ENCODE results near the gene POLR1A. TPM values are rescaled to one million over a fixed set of nuclear protein-coding genes. Genes with fewer than 3 reads are reported as not detected.

Gene POLR1A
- total RNA-seq, 2 experiments from 2014 or later: 13.1 to 13.4 TPM

GRCh38 chr2:86079981-86080911 is 25.4 kb downstream of the POLR1A start:
- H3K4me3 Mint-ChIP-seq: peak overlapping the region; percentile 31
- ChIA-PET CTCF (interaction anchor here (0.5 to 4.7 kb wide), 21 partner anchors 8 to 443 kb away, joined by 3 to 94 read pairs (median 4); partner anchors contain the start of genes POLR1A, PTCD3 and ST3GAL5), POLR2A (interaction anchor here (0.6 to 4.6 kb wide), 5 partner anchors 44 to 970 kb away, joined by 3 to 27 read pairs (median 5); partner anchors contain the start of gene ST3GAL5)
- Histone ChIP-seq H3K36me3 (ENCODE audit: insufficient read depth, low read length) (peaks cover 40% of the 10 kb centered on the region), H3K27ac (ENCODE audit: low read depth in 1 of 2, low read length in 2 of 2) (peak overlapping the region; percentile 16 to 56), H3K4me3 (ENCODE audit: low read length) (no peak overlapping the region), H3K4me1 (ENCODE audit: insufficient read depth, low read length) (peaks cover 26% of the 10 kb centered on the region), H3K27me3 (ENCODE audit: control insufficient read depth in 1 of 2, insufficient read depth in 2 of 2, low read length in 2 of 2) (no peaks in the 10 kb centered on the region), H3K9me3 (ENCODE audit: control insufficient read depth in 1 of 2, insufficient read depth in 1 of 2, low read length in 2 of 2) (no peaks in the 10 kb centered on the region)
- peak; percentile 81 for ATAC-seq (ENCODE audit: poor library complexity)
- intact Hi-C loops (cut with DNase I, micrococcal nuclease): loop anchor here (1.0 to 5.0 kb wide), 8 partner anchors 43 to 351 kb away; partner anchors contain the start of gene ATOH8 (in 1 of the 2)
- H3K4me1 Mint-ChIP-seq (ENCODE audit: low read depth): peaks cover 26% of the 10 kb centered on the region
- TF ChIP-seq CTCF (IDR thresholded peaks at IDR 0.05): peak; percentile 78
- H3K9me3 Mint-ChIP-seq: no peaks in the 10 kb centered on the region
- H3K36me3 Mint-ChIP-seq (ENCODE audit: low read depth): peaks cover 67% of the 10 kb centered on the region
- no peaks in the 10 kb centered on the region for H3K27me3 Mint-ChIP-seq
- DNase-seq: peak; percentile 73 to 90 (median 82)
- peak overlapping the region; percentile 87 for H3K27ac Mint-ChIP-seq

- Histone ChIP-seq H3K4me3 (ENCODE audit: low read length) (no peak overlapping the region), H3K27ac (ENCODE audit: low read depth in 1 of 2, low read length in 2 of 2) (no peak overlapping the region), H3K4me1 (ENCODE audit: insufficient read depth, low read length) (peaks cover 26% of the 10 kb centered on the region), H3K27me3 (ENCODE audit: control insufficient read depth in 1 of 2, insufficient read depth in 2 of 2, low read length in 2 of 2) (no peaks in the 10 kb centered on the region), H3K36me3 (ENCODE audit: insufficient read depth, low read length) (peaks cover 46% of the 10 kb centered on the region), H3K9me3 (ENCODE audit: control insufficient read depth in 1 of 2, insufficient read depth in 1 of 2, low read length in 2 of 2) (no peaks in the 10 kb centered on the region)
- CTCF ChIA-PET: interaction anchor here (0.8 to 4.7 kb wide), 19 partner anchors 9 to 442 kb away, joined by 3 to 94 read pairs (median 5); partner anchors contain the start of genes POLR1A, PTCD3 and ST3GAL5
- peaks cover 73% of the 10 kb centered on the region for H3K36me3 Mint-ChIP-seq (ENCODE audit: low read depth)
- H3K27ac Mint-ChIP-seq: peak overlapping the region; percentile 64
- H3K9me3 Mint-ChIP-seq: no peaks in the 10 kb centered on the region
- TF ChIP-seq CTCF (IDR thresholded peaks at IDR 0.05): peak; percentile 72
- intact Hi-C loops (cut with DNase I, micrococcal nuclease): loop anchor here (1.0 to 5.0 kb wide), 5 partner anchors 52 to 350 kb away; partner anchors contain the start of gene ATOH8 (in 1 of the 2)
- no peaks in the 10 kb centered on the region for H3K27me3 Mint-ChIP-seq
- ATAC-seq (ENCODE audit: poor library complexity) (peak; percentile 47), DNase-seq (peak in 10 of 14 experiments; percentile 15 to 76 (median 31))
- POLR2A ChIA-PET: interaction anchor here (0.9 to 4.6 kb wide), 3 partner anchors 45 to 252 kb away, joined by 3 to 27 read pairs (median 4); partner anchors contain the start of gene ST3GAL5
- peak overlapping the region; percentile 30 for H3K4me3 Mint-ChIP-seq
- peaks cover 26% of the 10 kb centered on the region for H3K4me1 Mint-ChIP-seq (ENCODE audit: low read depth)
Measured at GRCh38 chr2:86078774-86079545, 26.7 kb downstream of the POLR1A start.

- H3K27ac Mint-ChIP-seq: no peak overlapping the region
- peaks cover 25% of the 10 kb centered on the region for H3K4me1 Mint-ChIP-seq (ENCODE audit: low read depth)
- peaks cover 85% of the 10 kb centered on the region for H3K36me3 Mint-ChIP-seq (ENCODE audit: low read depth)
- intact Hi-C loops (cut with DNase I, micrococcal nuclease): loop anchor here in 1 of 2 experiments (2.0 to 5.0 kb wide), 3 partner anchors 31 to 324 kb away; partner anchors contain the start of gene ATOH8
- H3K4me3 Mint-ChIP-seq: no peak overlapping the region
- H3K9me3 Mint-ChIP-seq: no peaks in the 10 kb centered on the region
- H3K27me3 ChIP-seq (ENCODE audit: control insufficient read depth in 1 of 2, insufficient read depth in 2 of 2, low read length in 2 of 2): no peaks in the 10 kb centered on the region
- no peak overlapping the region for H3K27ac ChIP-seq (ENCODE audit: low read depth in 1 of 2, low read length in 2 of 2)
- POLR2A ChIA-PET: interaction anchor here (1.0 kb wide), 1 partner anchor 40 kb away, joined by 4 read pairs; no protein-coding TSS in a partner anchor
- no peak for ATAC-seq (ENCODE audit: poor library complexity)
- TF ChIP-seq CTCF (IDR thresholded peaks at IDR 0.05): no peak
- CTCF ChIA-PET: interaction anchor here (1.0 kb wide), 1 partner anchor 368 kb away, joined by 3 read pairs; no protein-coding TSS in a partner anchor
- H3K9me3 ChIP-seq (ENCODE audit: control insufficient read depth in 1 of 2, insufficient read depth in 1 of 2, low read length in 2 of 2): no peaks in the 10 kb centered on the region
- no peak for DNase-seq
- no peaks in the 10 kb centered on the region for H3K27me3 Mint-ChIP-seq
- H3K4me3 ChIP-seq (ENCODE audit: low read length): no peak overlapping the region
- peaks cover 28% of the 10 kb centered on the region for H3K4me1 ChIP-seq (ENCODE audit: insufficient read depth, low read length)
- peaks cover 49% of the 10 kb centered on the region for H3K36me3 ChIP-seq (ENCODE audit: insufficient read depth, low read length)
Measured at GRCh38 chr2:86075886-86076285, 29.8 kb downstream of the POLR1A start.

Data from CD4-positive, alpha-beta T cell (primary cell).